ENCODE measurements around the gene PTPRF. TPM values are rescaled to one million over a fixed set of nuclear protein-coding genes. Genes with fewer than 3 reads are reported as not detected.

The PTPRF gene
- total RNA-seq, result 10 to 100 TPM in 1 of 9 donors, 1 to 10 TPM in 8; 2.1 to 74.1 (median 6.3) TPM
- 1 to 10 TPM in 1 of 2 donors, under 1 TPM in 1; 0.91 to 4.0 TPM for polyA plus RNA-seq
- long read RNA-seq, donor 1, partial matches to known transcripts, result 3 of 5 reads
- long read RNA-seq, donor 1, other reads (novel, unspliced or antisense), result 1 of 5 reads
- long read RNA-seq, donor 2, partial matches to known transcripts, result 3 of 4 reads
- long read RNA-seq, donor 2, other reads (novel, unspliced or antisense), result 1 of 4 reads
- long read RNA-seq, donor 3, partial matches to known transcripts, result 0 of 1 reads
- long read RNA-seq, donor 3, other reads (novel, unspliced or antisense), result 1 of 1 reads

DNA sequence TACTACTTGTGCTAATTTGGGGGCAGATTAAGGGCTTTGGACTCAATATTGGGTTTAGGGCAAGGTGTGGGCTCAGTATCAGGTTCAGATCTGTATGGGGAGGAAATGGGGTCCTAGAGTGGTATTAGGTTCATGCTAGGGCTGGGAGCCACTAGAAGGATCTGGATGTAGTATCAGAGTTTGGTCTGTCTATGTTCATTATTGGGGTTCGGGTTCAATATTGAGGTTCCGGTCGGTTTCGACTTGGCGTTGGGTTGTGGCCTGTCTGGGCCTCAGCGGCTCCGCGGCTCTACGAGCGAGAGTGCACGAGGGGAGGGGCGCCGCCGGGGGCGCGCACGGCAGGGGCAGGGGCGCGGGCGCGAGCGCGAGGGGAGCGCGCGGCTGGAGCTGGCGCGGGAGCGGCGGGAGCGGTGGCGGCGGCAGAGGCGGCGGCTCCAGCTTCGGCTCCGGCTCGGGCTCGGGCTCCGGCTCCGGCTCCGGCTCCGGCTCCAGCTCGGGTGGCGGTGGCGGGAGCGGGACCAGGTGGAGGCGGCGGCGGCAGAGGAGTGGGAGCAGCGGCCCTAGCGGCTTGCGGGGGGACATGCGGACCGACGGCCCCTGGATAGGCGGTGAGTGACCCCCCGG, at the start of gene PTPRF:
Gene PTPRF (plus strand): TSS at position 401 of the 624 bp plus-strand sequence. CDS start 14,193 bp downstream, outside the sequence.
- TF ChIP-seq CTCF (IDR thresholded peaks at IDR 0.05), result no peak
- no peak for TF ChIP-seq POLR2A (IDR thresholded peaks at IDR 0.05)
- ATAC-seq (peak in 3 of 4 donors; percentile 58 to 81 (median 59)), DNase-seq (peak in 3 of 5 donors; percentile 36 to 60 (median 48))
- Histone ChIP-seq H3K9me3 (no peaks in the 10 kb centered on the region), H3K36me3 (no peaks in the 10 kb centered on the region), H3K27me3 (peaks cover 0 to 27% (median 0%) of the 10 kb centered on the region in 9 donors), H3K27ac (peak within 1 kb of the TSS in 3 of 12 donors; percentile 24 to 88 (median 30)), H3K4me3 (peak within 1 kb of the TSS; percentile 46 to 83 (median 67)), H3K4me1 (peaks cover 0 to 24% (median 4%) of the 10 kb centered on the region in 12 donors)
- intact Hi-C loops (cut with DNase I), result loop anchor here in 5 of 10 donors (5.0 to 10.0 kb wide), 4 partner anchors 114 to 407 kb away; partner anchors contain the start of gene KDM4A (in 1 of the 5)
- 0 to 2% (median 1%) methylated on average over 15 to 58 of the region's 58 CpGs for WGBS, 4 donors

- peaks cover 0 to 8% (median 0%) of the 10 kb centered on the region in 12 donors for H3K4me1 ChIP-seq
- no peak overlapping the region for H3K4me3 ChIP-seq
- H3K36me3 ChIP-seq, result no peaks in the 10 kb centered on the region
- ATAC-seq, result no peak
- TF ChIP-seq POLR2A (IDR thresholded peaks at IDR 0.05), result no peak
- no peak for TF ChIP-seq CTCF (IDR thresholded peaks at IDR 0.05)
- H3K27ac ChIP-seq, result no peak overlapping the region
- H3K27me3 ChIP-seq, result no peaks in the 10 kb centered on the region
- intact Hi-C loops (cut with DNase I), result no loop called here
- no peak for DNase-seq
- 86 to 90% (median 87%) methylated on average over 2 of the region's 2 CpGs for WGBS, 4 donors
- H3K9me3 ChIP-seq, result no peaks in the 10 kb centered on the region
These were observed 49.2 kb upstream of the PTPRF start for GRCh38 chr1:43481491-43481890.

- Histone ChIP-seq H3K4me3 (no peak overlapping the region), H3K36me3 (no peaks in the 10 kb centered on the region), H3K4me1 (peaks cover 0 to 8% (median 0%) of the 10 kb centered on the region in 12 donors), H3K27ac (peak overlapping the region in 1 of 12 donors; percentile 15), H3K9me3 (peaks cover 0 to 2% (median 0%) of the 10 kb centered on the region in 12 donors), H3K27me3 (no peaks in the 10 kb centered on the region)
- intact Hi-C loops (cut with DNase I), result no loop called here
- ATAC-seq (no peak), DNase-seq (no peak)
- no peak for TF ChIP-seq CTCF (IDR thresholded peaks at IDR 0.05)
- TF ChIP-seq POLR2A (IDR thresholded peaks at IDR 0.05), result no peak
- WGBS, 4 donors, result 90 to 96% (median 95%) methylated on average over 1 of the region's 1 CpG
These were observed 48.5 kb upstream of the PTPRF start for GRCh38 chr1:43482215-43482614.

- Histone ChIP-seq H3K4me3 (no peak overlapping the region), H3K27me3 (no peaks in the 10 kb centered on the region), H3K9me3 (peaks cover 0 to 24% (median 7%) of the 10 kb centered on the region in 12 donors), H3K4me1 (peaks cover 0 to 8% (median 0%) of the 10 kb centered on the region in 12 donors), H3K27ac (no peak overlapping the region), H3K36me3 (no peaks in the 10 kb centered on the region)
- no peak for ATAC-seq
- WGBS, 4 donors, result 92 to 95% (median 93%) methylated on average over 2 of the region's 2 CpGs
- no peak for DNase-seq
- intact Hi-C loops (cut with DNase I), result no loop called here
- no peak for TF ChIP-seq CTCF (IDR thresholded peaks at IDR 0.05)
- no peak for TF ChIP-seq POLR2A (IDR thresholded peaks at IDR 0.05)
These were observed 46.3 kb upstream of the PTPRF start for GRCh38 chr1:43484367-43484766.
